ENCODE measurements around the gene CHD9.

The CHD9 gene

DNA sequence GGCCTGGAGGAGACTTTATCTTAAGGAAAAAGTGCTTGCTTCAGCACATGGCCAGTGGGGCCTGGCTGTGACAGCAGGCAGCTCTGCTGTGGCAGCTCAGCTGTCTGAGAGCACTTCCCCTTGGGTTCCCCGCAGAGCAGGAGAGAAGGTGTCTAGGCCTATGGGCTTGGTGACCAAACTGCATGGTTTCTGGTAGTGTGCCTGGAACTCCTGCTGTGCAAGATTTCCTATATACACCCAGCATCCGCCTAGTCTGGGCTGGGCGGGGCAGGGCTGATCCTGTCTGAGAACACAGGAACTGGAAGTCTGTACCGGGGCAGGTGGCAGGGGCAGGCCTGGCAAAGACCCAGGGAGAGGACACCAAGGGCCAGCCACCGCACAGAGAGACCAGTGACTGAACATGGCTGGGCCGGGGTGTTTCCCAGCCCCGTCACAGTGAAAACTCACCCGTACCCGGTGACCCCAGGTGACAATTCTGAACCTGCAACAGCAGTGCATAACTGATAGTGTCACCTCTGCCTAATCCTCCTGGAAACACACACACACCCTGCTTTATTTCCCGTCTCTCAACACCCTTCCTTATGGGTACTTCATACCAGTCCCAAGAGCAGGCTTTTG is 39.3 kb downstream of the CHD9 start:
- DNase-seq (ENCODE audit: low spot score), result peak; percentile 63

- DNase-seq (ENCODE audit: low spot score), result no peak
Observed at GRCh38 chr16:53097190-53097589, 42.4 kb downstream of the CHD9 start.

DNA sequence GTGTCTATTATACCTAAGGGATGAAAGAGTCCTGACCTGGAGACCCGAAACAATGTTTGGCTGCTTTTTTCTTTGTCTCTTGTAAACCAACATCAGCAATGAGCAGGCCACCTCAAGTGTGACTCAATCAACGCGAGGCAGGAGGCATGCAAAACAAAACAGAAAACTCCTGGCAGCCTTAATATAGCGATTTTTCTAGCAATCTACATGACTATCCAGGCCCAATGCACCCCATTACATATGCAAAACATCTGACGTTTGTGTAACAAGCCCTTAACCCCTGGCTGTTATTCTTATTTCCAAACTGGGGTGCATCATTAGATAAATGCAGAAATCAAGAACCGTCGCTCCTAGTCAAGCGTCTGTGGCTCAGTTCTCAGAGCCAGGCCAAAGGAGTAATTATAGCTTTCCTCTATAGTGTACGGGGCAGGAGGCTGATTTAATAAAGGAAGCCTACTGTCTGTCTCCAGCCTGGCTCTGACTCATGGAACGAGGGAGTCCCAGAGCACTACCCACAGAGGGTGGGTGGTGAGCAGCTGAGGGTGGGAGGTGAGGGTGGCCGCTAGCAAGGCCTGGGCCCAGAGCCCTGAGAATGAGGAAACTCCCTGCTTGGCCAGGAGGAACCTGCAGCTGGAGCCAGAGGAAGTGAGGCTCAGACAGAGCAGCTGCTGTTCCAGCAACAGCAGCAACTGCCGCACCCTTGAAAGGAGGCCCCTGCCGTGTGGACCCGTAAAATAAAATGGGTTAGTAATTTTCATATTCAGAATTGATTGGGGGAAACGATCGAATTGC is 43.9 kb downstream of the CHD9 start:
- DNase-seq (ENCODE audit: low spot score), result peak; percentile 87

DNA sequence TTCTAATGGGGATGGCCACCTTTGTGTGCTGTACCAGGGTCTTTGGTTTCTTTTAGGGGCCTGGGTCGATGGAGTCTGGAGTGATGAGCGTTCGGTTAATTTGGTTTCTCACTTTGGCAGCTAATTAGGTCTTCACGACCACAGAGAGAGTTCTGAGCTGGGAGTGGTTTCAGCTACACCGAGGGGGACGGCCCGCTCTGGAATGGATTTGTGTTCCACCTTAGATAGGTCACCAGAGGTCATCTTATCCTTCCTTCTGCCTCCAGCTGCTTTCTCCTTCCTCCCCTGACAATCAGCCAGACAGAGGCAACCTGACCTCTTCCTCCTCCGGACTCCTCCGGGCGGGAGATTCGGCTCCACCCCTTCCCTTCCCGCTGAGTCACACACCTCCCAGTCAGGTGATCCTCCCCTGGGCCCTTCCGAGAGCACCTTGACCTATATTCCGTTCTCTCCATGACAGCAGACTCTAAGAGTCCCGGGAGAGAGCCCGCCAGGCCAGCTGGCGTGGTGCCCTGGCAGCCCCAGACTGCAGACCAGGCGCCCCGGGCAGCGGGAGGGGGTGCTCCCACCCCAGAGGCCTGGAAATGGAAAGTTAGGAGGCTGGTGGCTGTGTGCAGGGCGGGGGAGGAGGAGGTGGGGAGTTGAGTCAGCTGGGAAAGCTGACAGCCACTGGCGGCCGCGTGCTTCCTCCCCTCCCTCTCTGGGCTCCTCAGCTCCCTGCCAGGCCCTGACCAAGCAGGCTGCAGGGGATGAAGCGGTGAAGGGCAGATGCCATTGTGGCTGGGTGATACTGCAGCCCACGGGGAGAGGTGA is 44.7 kb downstream of the CHD9 start:
- DNase-seq (ENCODE audit: low spot score), result peak; percentile 92

- no peak for DNase-seq (ENCODE audit: low spot score)
Observed at GRCh38 chr16:53100131-53100748, 45.4 kb downstream of the CHD9 start.

DNA sequence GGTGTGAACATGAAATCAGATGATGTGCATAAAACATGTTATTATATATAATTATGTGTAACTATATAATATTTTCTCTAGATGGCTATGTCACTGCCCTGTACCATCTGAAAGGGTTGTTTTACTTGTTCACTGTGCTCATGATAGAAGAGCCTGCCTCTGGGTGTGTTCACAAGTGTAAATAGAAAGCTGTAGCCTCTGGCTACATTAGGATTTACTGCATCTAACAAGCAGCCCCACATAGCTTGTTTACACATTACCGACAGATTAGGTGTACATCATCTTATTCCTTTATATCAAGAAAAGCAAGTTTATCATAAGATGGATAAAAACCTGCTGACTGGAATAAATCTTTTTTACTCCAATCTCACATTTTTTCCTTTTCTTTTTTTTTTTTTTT is 46.1 kb downstream of the CHD9 start:
- no peak for DNase-seq (ENCODE audit: low spot score)

GRCh38 chr16:53103811-53104210 is 49.0 kb downstream of the CHD9 start:
- DNase-seq (ENCODE audit: low spot score), result no peak

DNA sequence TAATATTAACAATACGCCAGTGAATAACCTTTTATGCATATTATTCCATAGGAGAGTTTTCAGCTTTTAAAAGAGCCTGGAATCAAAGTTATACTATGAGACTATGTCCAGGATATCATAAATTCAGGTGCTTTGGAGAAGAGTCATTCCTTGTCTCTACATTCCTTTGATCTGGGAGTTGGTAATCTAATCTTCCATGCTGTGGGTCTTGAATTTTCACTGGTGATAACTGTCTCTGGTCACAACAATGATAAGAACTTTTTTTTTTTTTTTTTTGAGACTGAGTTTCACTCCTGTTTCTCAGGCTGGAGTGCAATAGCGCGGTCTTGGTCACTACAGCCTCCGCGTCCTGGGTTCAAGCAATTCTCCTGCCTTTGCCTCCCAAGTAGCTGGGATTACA is 50.8 kb downstream of the CHD9 start:
- DNase-seq (ENCODE audit: low spot score), result no peak

DNA sequence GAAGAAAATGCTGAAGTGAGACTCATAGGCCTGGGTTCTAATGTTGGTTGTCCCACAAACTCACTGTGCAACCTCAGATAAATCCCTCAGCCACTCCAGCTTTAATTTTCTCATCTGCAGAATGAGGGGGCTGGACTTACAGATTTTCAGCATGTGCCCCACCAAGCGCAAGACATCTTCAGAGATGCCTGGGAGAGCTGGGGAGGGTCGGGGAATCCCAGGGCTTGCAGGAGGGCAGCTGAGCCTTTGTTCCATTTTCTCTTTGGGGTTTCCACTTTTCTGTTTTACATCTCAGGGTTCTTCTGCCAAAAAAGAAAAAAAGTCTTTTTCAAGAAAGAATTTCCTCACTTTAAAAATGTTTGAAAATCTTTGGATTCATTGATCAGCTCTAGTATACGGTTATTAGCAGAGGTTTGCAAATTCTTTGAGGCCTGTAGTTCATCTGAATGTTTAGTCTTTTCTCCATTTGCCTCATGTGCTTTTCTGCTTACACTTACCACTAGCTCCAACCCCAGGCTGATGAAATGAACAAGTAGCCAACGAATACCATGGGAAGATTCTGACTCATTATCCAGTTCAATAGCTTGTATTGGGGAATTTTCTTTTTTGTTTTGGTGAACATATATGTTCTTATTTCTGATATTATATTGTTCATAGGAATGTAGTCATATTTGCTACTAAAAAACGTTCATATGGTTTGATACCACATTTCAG is 56.4 kb downstream of the CHD9 start:
- DNase-seq (ENCODE audit: low spot score), result no peak

DNA sequence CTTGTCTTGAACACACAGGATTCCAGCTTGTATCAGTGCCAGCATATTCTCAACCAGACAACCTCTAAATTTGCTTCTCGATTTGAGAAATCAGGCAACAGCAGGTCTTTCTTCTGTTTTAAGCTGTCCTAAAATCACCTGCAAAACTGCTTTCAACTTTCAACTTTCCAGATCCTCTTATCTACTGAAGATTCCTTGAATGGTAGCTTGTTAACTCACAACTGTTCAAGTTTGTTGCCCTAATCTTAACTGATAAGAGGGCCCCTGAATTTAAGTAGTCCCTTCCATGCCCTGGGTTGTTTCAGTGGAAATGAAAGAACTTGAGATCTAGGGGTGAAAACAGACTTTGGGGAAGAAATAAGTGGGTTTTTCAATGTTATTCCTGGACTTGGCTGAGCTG is 57.2 kb downstream of the CHD9 start:
- no peak for DNase-seq (ENCODE audit: low spot score)

DNA sequence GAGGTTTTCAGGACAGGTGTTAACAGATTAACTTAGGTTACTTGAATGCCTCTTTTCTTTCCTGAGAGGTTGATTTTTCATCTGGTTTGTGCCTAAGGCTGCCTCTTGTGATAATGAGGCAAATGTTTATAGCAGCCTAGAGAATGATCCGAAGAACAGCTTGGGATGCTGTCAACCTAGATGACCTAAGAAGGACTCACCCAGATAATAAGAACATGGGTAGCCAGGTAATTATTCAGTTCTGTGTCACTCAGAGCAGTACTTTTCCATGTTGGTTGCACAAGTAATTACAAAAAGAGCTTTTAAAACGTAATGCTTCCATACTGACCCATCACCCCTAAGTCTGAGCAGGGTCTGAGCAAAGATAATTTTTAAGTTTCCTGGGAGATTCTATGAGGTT is 60.3 kb downstream of the CHD9 start:
- DNase-seq (ENCODE audit: low spot score), result no peak

GRCh38 chr16:53115773-53116172 is 61.0 kb downstream of the CHD9 start:
- no peak for DNase-seq (ENCODE audit: low spot score)

DNA sequence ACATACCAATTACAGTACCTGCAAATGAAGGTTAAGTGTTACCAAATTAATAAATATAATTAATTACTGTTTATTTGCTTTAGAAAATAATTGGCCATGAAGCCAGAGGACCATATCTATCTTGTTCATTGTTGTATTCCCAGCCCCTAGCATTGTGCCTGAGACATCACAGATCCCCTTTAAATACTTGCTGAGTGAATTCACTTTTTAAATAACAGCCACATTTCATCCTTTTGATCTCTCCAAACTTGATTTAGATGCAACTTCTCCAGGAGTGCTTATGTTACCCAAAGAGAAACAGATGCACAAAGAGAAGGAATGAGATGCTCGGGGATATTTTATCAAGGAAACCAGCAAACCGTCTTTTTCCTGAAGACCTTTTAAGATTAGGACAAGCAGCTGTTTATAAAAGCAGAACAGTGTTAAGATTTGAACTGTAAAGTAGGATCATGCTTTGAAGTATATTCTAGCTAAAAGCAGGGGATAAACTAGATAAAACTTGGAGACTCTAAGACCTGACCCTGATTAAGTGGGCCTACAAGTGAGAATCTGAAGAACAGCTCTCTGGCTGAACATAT is 66.3 kb downstream of the CHD9 start:
- DNase-seq (ENCODE audit: low spot score), result no peak

- DNase-seq (ENCODE audit: low spot score), result no peak
Observed at GRCh38 chr16:53121661-53122060, 66.9 kb downstream of the CHD9 start.

DNA sequence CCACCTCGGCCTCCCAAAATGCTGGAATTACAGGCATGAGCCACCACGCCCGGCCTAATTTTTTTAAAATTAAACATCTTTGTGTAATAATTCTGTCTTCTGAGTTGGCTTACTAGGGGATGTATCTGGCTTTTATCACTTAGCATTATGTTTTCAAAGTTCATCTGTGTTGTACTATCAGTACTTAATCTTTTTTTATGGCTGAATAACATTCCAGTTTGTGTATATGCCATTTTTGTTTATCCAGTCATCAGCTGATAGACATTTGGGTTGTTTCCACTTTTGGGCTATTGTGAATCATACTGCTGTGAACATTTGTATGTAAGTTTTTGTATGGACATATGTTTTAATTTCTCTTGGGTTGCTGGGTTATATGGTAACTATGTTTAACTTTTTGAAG is 69.0 kb downstream of the CHD9 start:
- DNase-seq (ENCODE audit: low spot score), result no peak

DNA sequence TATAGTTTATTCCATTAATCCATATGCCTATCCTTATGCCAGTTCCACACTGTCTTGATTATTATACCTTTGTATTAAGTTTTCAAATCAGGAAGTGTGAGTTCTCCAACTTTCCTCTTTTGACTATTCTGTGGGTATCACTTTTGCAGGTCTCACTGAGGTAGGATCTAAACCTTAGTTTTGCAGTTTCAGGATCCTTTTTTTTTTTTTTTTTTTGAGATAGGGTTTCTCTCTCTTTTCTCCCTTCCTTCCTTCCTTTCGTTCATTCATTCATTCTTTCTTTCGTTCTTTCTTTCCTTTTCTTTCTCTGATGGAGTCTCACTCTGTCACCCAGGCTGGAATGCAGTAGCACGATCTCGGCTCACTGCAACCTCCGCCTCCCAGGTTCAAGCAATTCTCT is 71.6 kb downstream of the CHD9 start:
- no peak for DNase-seq (ENCODE audit: low spot score)

DNA sequence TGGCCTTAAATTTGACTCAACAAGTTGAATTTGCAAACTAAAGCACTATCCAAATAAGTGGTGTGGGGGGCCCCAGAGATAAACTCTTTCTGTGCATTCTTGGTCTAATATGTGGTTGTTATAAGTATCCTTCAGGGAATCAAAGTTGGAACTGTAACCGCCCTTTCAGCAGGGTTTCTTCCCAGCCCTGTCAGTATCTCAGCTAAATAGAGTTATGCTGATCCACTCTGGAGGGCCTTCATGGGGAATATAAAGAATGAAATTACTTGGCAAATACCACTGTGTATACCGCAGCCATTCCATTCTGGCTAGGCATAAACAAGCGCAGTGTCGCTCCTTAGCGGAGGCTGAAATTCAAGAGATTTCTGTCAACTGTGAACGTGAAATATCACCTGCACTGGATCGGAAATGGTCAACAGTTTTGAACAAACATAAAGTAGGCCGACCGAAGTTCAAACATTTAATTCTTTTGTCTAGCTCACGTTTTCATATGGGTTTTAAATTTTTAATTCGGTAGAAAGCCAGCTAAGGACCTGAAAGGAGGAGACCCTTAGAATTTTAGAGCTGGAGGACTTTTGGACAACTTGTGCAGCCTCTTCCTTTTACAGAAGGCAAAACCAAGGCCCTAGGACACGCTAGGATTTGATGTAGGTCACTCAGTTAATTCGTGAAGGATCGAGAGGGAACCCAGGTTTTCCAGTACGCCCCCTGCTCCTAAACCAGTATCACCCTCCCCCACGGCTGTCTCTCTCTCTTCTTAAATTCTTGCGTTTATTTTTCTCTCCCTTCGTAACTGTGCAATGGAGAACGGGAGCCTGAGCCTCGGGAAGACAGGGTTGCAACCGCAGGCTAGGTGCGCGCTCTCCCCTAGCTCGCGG is 74.7 kb downstream of the CHD9 start:
- DNase-seq (ENCODE audit: low spot score), result peak; percentile 43

DNA sequence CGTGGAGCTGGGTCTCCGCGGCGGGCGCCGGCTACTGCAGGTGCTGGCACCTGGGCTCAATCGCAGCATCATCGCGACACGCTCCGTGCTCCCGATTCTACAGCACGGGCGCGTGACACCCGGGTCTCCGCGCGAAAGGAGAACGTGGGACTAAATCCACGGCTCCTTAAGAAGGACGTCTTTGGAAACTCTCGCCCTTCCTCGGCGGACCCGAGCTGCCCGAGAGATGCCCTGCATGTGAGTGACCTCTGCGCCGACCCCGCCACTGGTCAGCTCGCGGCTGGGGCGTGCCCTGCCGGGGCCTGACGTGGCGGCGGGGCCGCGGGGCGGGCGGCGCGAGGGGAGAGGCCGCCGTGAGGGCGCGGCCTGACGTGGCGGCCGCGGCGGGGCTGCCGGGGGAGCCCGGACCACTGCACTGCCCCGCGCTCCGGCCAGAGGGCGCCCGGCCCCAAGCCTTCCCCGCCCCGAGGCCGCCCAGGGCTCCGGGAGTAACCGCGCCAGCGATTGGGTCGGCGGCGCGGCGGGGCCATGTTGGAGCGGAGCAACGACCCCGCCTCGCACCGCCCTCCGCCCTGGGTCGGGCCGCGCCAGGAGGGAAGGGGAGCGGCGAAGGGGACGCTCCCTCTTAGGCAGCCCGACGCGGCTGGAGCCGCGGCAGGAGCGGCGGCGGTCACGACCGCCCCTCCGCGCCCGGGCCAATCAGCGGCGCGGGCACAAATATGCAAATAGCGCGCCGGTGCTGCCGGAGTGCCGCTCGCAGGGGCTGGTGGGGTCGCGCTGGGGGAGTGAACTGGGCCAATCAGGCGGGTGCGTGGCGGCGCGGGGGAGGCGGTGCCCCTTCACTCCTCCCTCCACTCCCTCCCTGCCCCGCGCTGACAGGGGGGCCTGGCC is 75.6 kb downstream of the CHD9 start:
- DNase-seq (ENCODE audit: low spot score), result peak; percentile 94

GRCh38 chr16:53131050-53131362 is 76.2 kb downstream of the CHD9 start:
- no peak for DNase-seq (ENCODE audit: low spot score)
